Lower lobe of right lung (tissue), 2 donors: Measurements from ENCODE around the gene VRK3. TPM values are rescaled to one million over a fixed set of nuclear protein-coding genes. Genes with fewer than 3 reads are reported as not detected.
A peak's percentile ranks its signal among the peaks of the same experiment; 100 is the strongest.

Experiments used
- ATAC-seq, 2 donors: fragments of 200-7000 bp; cut with Tn5 transposase; one replicate each; pipeline ENCODE4 v1.9.1; 2020 to 2022; ENCODE audit warnings: mild to moderate bottlenecking in 2 of 2, moderate library complexity in 2 of 2
- DNase-seq: peaks from one replicate; pipeline ENCODE4 v3.0.0-alpha.2; 2020
- H3K27ac ChIP-seq: fragments of 200-600 bp; one replicate; pipeline ENCODE4 v1.8.0; 2022
- H3K27me3 ChIP-seq: fragments of 200-600 bp; one replicate; pipeline ENCODE4 v1.8.0; 2022; ENCODE audit warnings: low read depth
- H3K36me3 ChIP-seq: fragments of 200-600 bp; one replicate; pipeline ENCODE4 v1.8.0; 2022; ENCODE audit warnings: mild to moderate bottlenecking
- H3K4me1 ChIP-seq: fragments of 200-600 bp; one replicate; pipeline ENCODE4 v1.8.0; 2022
- H3K4me3 ChIP-seq: fragments of 200-600 bp; one replicate; pipeline ENCODE4 v1.8.0; 2022; ENCODE audit warnings: mild to moderate bottlenecking
- H3K9me3 ChIP-seq: fragments of 200-600 bp; one replicate; pipeline ENCODE4 v1.8.0; 2022
- intact Hi-C: fragments of 100-400 bp; cut with DNase I; formaldehyde crosslinking; loops from one replicate; pipeline ENCODE4 v1.11.0; 2022
- total RNA-seq: library from RNA; stranded (reverse); fragmentation: NEBNext Ultra II Directional; extraction: Animal tissue kit (Norgen Biotek cat#: 25700); gene quantifications from one replicate; pipeline ENCODE4 v1.2.1, GENCODE V29; 2021
- TF ChIP-seq, protein P1 (sequence below): fragments of 200-600 bp; IDR thresholded peaks from one replicate; pipeline ENCODE4 v1.8.0; 2022; ENCODE audit warnings: antibody characterized with exemption, mild to moderate bottlenecking
- donor health status: DM: no; HTN: yes; CAD: no; lungs with severe emphysema.

Gene VRK3
- total RNA-seq, 1 donor from 2014 or later = 47.1 TPM

GRCh38 chr19:50000841-50001557 is 24.2 kb downstream of the VRK3 start:
- Histone ChIP-seq H3K36me3 (peaks cover 100% of the 10 kb centered on the region), H3K9me3 (no peaks in the 10 kb centered on the region), H3K4me1 (peaks cover 13% of the 10 kb centered on the region), H3K27me3 (no peaks in the 10 kb centered on the region), H3K27ac (no peak overlapping the region), H3K4me3 (no peak overlapping the region)
- TF ChIP-seq, protein P1, sequence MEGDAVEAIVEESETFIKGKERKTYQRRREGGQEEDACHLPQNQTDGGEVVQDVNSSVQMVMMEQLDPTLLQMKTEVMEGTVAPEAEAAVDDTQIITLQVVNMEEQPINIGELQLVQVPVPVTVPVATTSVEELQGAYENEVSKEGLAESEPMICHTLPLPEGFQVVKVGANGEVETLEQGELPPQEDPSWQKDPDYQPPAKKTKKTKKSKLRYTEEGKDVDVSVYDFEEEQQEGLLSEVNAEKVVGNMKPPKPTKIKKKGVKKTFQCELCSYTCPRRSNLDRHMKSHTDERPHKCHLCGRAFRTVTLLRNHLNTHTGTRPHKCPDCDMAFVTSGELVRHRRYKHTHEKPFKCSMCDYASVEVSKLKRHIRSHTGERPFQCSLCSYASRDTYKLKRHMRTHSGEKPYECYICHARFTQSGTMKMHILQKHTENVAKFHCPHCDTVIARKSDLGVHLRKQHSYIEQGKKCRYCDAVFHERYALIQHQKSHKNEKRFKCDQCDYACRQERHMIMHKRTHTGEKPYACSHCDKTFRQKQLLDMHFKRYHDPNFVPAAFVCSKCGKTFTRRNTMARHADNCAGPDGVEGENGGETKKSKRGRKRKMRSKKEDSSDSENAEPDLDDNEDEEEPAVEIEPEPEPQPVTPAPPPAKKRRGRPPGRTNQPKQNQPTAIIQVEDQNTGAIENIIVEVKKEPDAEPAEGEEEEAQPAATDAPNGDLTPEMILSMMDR = no peak
- no peak for ATAC-seq
- no peak for DNase-seq
- intact Hi-C loops = no loop called here

DNA sequence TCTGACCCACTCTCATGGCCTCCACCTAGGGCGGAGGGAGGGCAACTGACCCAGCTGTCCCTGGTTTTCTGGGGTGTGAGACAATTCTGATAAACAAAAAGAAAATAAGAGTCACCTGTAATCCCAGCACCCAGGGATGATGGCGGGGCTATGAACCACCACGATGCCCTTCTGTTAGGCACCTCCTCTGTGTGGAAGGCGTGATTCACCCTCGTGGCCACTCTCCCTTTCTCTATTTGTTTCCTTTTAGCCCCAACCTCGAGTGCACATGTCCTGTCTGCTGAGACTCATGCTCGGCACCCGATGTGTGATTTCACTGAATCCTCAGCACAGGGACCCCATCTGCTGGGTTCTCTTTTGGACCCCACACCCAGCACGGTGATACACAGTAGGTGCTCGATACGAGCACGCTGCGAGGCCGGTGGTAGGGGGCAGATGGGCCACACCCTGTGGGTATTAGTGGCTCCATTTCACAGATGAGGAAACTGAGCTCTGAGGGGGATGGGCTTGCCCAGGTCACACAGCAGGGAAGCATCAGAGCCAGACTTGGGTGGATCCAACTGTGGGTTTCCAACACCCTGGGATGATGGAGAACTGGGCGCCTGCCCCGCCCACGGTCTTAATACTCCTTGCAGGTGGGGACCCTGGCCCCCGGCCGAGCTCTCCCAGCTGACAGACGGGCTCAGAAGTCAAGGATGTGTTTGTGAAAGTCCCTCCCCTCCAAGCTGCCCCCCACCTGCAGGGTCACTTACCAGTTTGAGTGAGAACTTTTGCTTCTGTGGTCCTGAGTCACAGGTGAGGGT is 24.9 kb downstream of the VRK3 start:
- peaks cover 100% of the 10 kb centered on the region for H3K36me3 ChIP-seq
- no peak overlapping the region for H3K4me3 ChIP-seq
- no peak for ATAC-seq
- TF ChIP-seq, protein P1 = no peak
- no peak overlapping the region for H3K27ac ChIP-seq
- intact Hi-C loops = no loop called here
- H3K27me3 ChIP-seq = no peaks in the 10 kb centered on the region
- H3K9me3 ChIP-seq = no peaks in the 10 kb centered on the region
- peaks cover 13% of the 10 kb centered on the region for H3K4me1 ChIP-seq
- DNase-seq = no peak

GRCh38 chr19:49999371-50000010 is 25.7 kb downstream of the VRK3 start:
- intact Hi-C loops = no loop called here
- H3K4me3 ChIP-seq = no peak overlapping the region
- H3K36me3 ChIP-seq = peaks cover 100% of the 10 kb centered on the region
- peaks cover 10% of the 10 kb centered on the region for H3K4me1 ChIP-seq
- no peak overlapping the region for H3K27ac ChIP-seq
- no peaks in the 10 kb centered on the region for H3K27me3 ChIP-seq
- DNase-seq (no peak), ATAC-seq (no peak)
- no peaks in the 10 kb centered on the region for H3K9me3 ChIP-seq
- TF ChIP-seq, protein P1 = no peak

- Histone ChIP-seq H3K27me3 (no peaks in the 10 kb centered on the region), H3K9me3 (no peaks in the 10 kb centered on the region), H3K4me1 (no peaks in the 10 kb centered on the region), H3K4me3 (no peak overlapping the region), H3K36me3 (peaks cover 100% of the 10 kb centered on the region), H3K27ac (no peak overlapping the region)
- intact Hi-C loops = no loop called here
- ATAC-seq (peak in 1 of 2 donors; percentile 51), DNase-seq (no peak)
- TF ChIP-seq, protein P1 = no peak
Measured at GRCh38 chr19:49997709-49998108, 27.5 kb downstream of the VRK3 start.

DNA sequence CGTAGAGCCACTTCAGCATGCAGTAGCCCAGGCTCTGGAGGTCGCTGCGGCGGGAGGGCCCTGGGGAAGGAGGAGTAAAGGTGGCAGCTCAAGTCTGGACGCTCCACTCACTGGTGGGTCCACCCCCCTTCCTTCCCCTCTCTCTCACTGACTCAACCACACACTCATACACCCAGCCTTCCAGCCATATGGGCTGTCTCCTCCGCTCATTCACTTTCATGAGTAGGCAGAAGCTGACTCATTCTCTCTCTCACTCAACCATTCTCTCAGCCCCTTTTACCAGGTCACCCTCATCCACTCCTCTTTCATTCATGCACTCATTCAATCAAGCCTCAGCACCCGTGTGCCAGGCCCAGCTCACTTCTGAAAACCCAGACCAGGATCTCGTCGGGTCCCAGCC is 36.7 kb downstream of the VRK3 start:
- no peaks in the 10 kb centered on the region for H3K27me3 ChIP-seq
- ATAC-seq = no peak
- peaks cover 91% of the 10 kb centered on the region for H3K36me3 ChIP-seq
- no peak for DNase-seq
- H3K4me3 ChIP-seq = no peak overlapping the region
- no peak overlapping the region for H3K27ac ChIP-seq
- intact Hi-C loops = no loop called here
- no peaks in the 10 kb centered on the region for H3K4me1 ChIP-seq
- TF ChIP-seq, protein P1 = no peak
- H3K9me3 ChIP-seq = no peaks in the 10 kb centered on the region
